Left ventricle myocardium inferior (tissue), 1 donor: ENCODE data around the gene NKTR. TPM values are rescaled to one million over a fixed set of nuclear protein-coding genes. Genes with fewer than 3 reads are reported as not detected.

Source experiments
- DNase-seq: peaks from one replicate; pipeline ENCODE4 v3.0.0-alpha.2; 2020
- H3K27ac ChIP-seq: fragments of 200-600 bp; replicated peaks from 2 replicates; pipeline ENCODE4 v1.8.0; 2021
- H3K27me3 ChIP-seq: fragments of 200-600 bp; 2 replicates; pipeline ENCODE4 v1.8.0; 2021; ENCODE audit warnings: low read depth
- H3K36me3 ChIP-seq: fragments of 200-600 bp; 2 replicates; pipeline ENCODE4 v1.8.0; 2021
- H3K4me1 ChIP-seq: fragments of 200-600 bp; 2 replicates; pipeline ENCODE4 v1.8.0; 2021
- H3K4me3 ChIP-seq: fragments of 200-600 bp; 2 replicates; pipeline ENCODE4 v1.8.0; 2021; ENCODE audit warnings: mild to moderate bottlenecking, moderate library complexity
- H3K9me3 ChIP-seq: fragments of 200-600 bp; replicated peaks from 2 replicates; pipeline ENCODE4 v1.8.0; 2021
- intact Hi-C: fragments of 100-400 bp; cut with micrococcal nuclease; formaldehyde crosslinking; loops from one replicate; pipeline ENCODE4 v1.11.0; 2022
- total RNA-seq: library from RNA; stranded (reverse); fragmentation: NEBNext Ultra II Directional; extraction: Animal tissue kit (Norgen Biotek cat#: 25700); gene quantifications from one replicate; pipeline ENCODE4 v1.2.1, GENCODE V29; 2021
- TF ChIP-seq, protein P1 (sequence below): fragments of 200-600 bp; IDR thresholded peaks from 2 replicates; pipeline ENCODE4 v1.8.0; 2021; ENCODE audit warnings: antibody characterized with exemption, mild to moderate bottlenecking, borderline replicate concordance
- donor health status: DM: no; HTN: yes; CAD: no; lungs with severe emphysema.

NKTR gene
- total RNA-seq, 1 donor from 2014 or later, result 20.0 TPM

- no peak for DNase-seq
- TF ChIP-seq, protein P1, sequence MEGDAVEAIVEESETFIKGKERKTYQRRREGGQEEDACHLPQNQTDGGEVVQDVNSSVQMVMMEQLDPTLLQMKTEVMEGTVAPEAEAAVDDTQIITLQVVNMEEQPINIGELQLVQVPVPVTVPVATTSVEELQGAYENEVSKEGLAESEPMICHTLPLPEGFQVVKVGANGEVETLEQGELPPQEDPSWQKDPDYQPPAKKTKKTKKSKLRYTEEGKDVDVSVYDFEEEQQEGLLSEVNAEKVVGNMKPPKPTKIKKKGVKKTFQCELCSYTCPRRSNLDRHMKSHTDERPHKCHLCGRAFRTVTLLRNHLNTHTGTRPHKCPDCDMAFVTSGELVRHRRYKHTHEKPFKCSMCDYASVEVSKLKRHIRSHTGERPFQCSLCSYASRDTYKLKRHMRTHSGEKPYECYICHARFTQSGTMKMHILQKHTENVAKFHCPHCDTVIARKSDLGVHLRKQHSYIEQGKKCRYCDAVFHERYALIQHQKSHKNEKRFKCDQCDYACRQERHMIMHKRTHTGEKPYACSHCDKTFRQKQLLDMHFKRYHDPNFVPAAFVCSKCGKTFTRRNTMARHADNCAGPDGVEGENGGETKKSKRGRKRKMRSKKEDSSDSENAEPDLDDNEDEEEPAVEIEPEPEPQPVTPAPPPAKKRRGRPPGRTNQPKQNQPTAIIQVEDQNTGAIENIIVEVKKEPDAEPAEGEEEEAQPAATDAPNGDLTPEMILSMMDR, result no peak
- intact Hi-C loops, result no loop called here
- H3K27me3 ChIP-seq, result no peaks in the 10 kb centered on the region
- no peaks in the 10 kb centered on the region for H3K9me3 ChIP-seq
- H3K27ac ChIP-seq, result peak overlapping the region; percentile 96
- H3K36me3 ChIP-seq, result peaks cover 15% of the 10 kb centered on the region
- no peak overlapping the region for H3K4me3 ChIP-seq
- peaks cover 63% of the 10 kb centered on the region for H3K4me1 ChIP-seq
These were observed 61.7 kb downstream of the NKTR start for GRCh38 chr3:42662037-42662812.

GRCh38 chr3:42662813-42663535 lies 62.5 kb downstream of the NKTR start:
- H3K27me3 ChIP-seq, result no peaks in the 10 kb centered on the region
- H3K9me3 ChIP-seq, result no peaks in the 10 kb centered on the region
- peaks cover 15% of the 10 kb centered on the region for H3K36me3 ChIP-seq
- TF ChIP-seq, protein P1, result no peak
- H3K4me3 ChIP-seq, result no peak overlapping the region
- no peak for DNase-seq
- H3K27ac ChIP-seq, result no peak overlapping the region
- intact Hi-C loops, result no loop called here
- peaks cover 68% of the 10 kb centered on the region for H3K4me1 ChIP-seq

- no peak overlapping the region for H3K4me3 ChIP-seq
- H3K27ac ChIP-seq, result no peak overlapping the region
- intact Hi-C loops, result no loop called here
- peaks cover 7% of the 10 kb centered on the region for H3K36me3 ChIP-seq
- TF ChIP-seq, protein P1, result no peak
- DNase-seq, result no peak
- no peaks in the 10 kb centered on the region for H3K9me3 ChIP-seq
- no peaks in the 10 kb centered on the region for H3K27me3 ChIP-seq
- H3K4me1 ChIP-seq, result peaks cover 69% of the 10 kb centered on the region
These were observed 63.3 kb downstream of the NKTR start for GRCh38 chr3:42663581-42664437.

- H3K4me1 ChIP-seq, result peaks cover 62% of the 10 kb centered on the region
- H3K4me3 ChIP-seq, result no peak overlapping the region
- H3K36me3 ChIP-seq, result peaks cover 4% of the 10 kb centered on the region
- H3K27ac ChIP-seq, result no peak overlapping the region
- intact Hi-C loops, result no loop called here
- no peaks in the 10 kb centered on the region for H3K27me3 ChIP-seq
- TF ChIP-seq, protein P1, result no peak
- no peaks in the 10 kb centered on the region for H3K9me3 ChIP-seq
- no peak for DNase-seq
These were observed 63.9 kb downstream of the NKTR start for GRCh38 chr3:42664438-42664803.

- Histone ChIP-seq H3K27me3 (no peaks in the 10 kb centered on the region), H3K4me3 (no peak overlapping the region), H3K4me1 (peaks cover 54% of the 10 kb centered on the region), H3K36me3 (peaks cover 4% of the 10 kb centered on the region), H3K27ac (peak overlapping the region; percentile 81), H3K9me3 (no peaks in the 10 kb centered on the region)
- DNase-seq, result no peak
- intact Hi-C loops, result no loop called here
- TF ChIP-seq, protein P1, result no peak
These were observed 64.8 kb downstream of the NKTR start for GRCh38 chr3:42665050-42665878.
